Natural killer cell (primary cell): ENCODE data around the gene TOMM22. TPM values are rescaled to one million over a fixed set of nuclear protein-coding genes. Genes with fewer than 3 reads are reported as not detected.
A peak's percentile ranks its signal among the peaks of the same experiment; 100 is the strongest.

ENCODE experiments used
- ATAC-seq, 3 donors: fragments of 150-1000 bp in 2 of 3; fragments of 200-7000 bp in 1 of 3; cut with Tn5 transposase; 1 replicate in 1 of 3; 2 replicates in 2 of 3; pipeline ENCODE4 v1.10.0; 2021; ENCODE audit warnings: mild to moderate bottlenecking in 2 of 3, moderate library complexity in 2 of 3
- DNase-seq, 2 donors: peaks; one replicate each; pipeline versions ENCODE4 v3.0.0 to v3.0.0-alpha.2; 2013 to 2021; ENCODE audit warnings: mixed read lengths in 1 of 2
- H3K27ac ChIP-seq: one replicate; pipeline ENCODE4 v1.5.1; 2013; ENCODE audit warnings: mild to moderate bottlenecking, low read length
- H3K27me3 ChIP-seq: one replicate; pipeline ENCODE4 v1.6.1; 2013; ENCODE audit warnings: low read length; ENCODE audit not compliant: control insufficient read depth, insufficient read depth
- H3K36me3 ChIP-seq: one replicate; pipeline ENCODE4 v1.6.1; 2013; ENCODE audit warnings: low read length; ENCODE audit not compliant: control insufficient read depth, insufficient read depth
- H3K4me1 ChIP-seq: one replicate; pipeline ENCODE4 v1.6.1; 2013; ENCODE audit warnings: low read length; ENCODE audit not compliant: control insufficient read depth, insufficient read depth
- H3K4me3 ChIP-seq: one replicate; pipeline ENCODE4 v1.5.1; 2013; ENCODE audit warnings: low read length
- H3K9me3 ChIP-seq: one replicate; pipeline ENCODE4 v1.6.1; 2013; ENCODE audit warnings: low read length; ENCODE audit not compliant: control insufficient read depth, insufficient read depth
- H3K27ac Mint-ChIP-seq, 2 donors: one replicate each; pipeline ENCODE4 v1.8.0; 2022; ENCODE audit warnings: mild to moderate bottlenecking in 2 of 2, mixed read lengths in 2 of 2, moderate library complexity in 1 of 2
- H3K27me3 Mint-ChIP-seq, 2 donors: one replicate each; pipeline ENCODE4 v1.8.0; 2022; ENCODE audit warnings: low read depth in 2 of 2, mixed read lengths in 2 of 2
- H3K36me3 Mint-ChIP-seq: one replicate; pipeline ENCODE4 v1.8.0; 2022; ENCODE audit warnings: mixed read lengths
- H3K4me1 Mint-ChIP-seq, 2 donors: one replicate each; pipeline ENCODE4 v1.8.0; 2022; ENCODE audit warnings: mixed read lengths in 2 of 2
- H3K4me3 Mint-ChIP-seq: one replicate; pipeline ENCODE4 v1.8.0; 2022; ENCODE audit warnings: mild to moderate bottlenecking, moderate library complexity, mixed read lengths
- H3K9me3 Mint-ChIP-seq, 2 donors: one replicate each; pipeline ENCODE4 v1.8.0; 2022; ENCODE audit warnings: mixed read lengths in 2 of 2
- CTCF ChIP-seq: fragments of 200-600 bp; IDR thresholded peaks from one replicate; pipeline ENCODE4 v1.8.0; 2022; ENCODE audit warnings: antibody characterized with exemption
- WGBS: methylation state at CpG from one replicate; pipeline ENCODE4 v1.1.7; 2013; ENCODE audit warnings: missing lambda C conversion rate; ENCODE audit not compliant: insufficient coverage; 5-methylcytosine and 5-hydroxymethylcytosine counted together
- intact Hi-C: fragments of 100-400 bp; cut with micrococcal nuclease; formaldehyde crosslinking; loops from one replicate; pipeline ENCODE4 v1.14.2; 2022
- total RNA-seq, 4 donors: library from RNA; stranded (reverse); fragments of 120-200 nt in 1 of 4; gene quantifications; one replicate each; pipeline versions ENCODE4 v1.2.3 to v1.2.4, GENCODE V29; 2013 to 2022

TOMM22 gene
- total RNA-seq, 3 donors from 2014 or later (not counting 1 experiment from before 2014, with no cell fraction given): 45.9 to 50.6 (median 47.5) TPM

- Mint-ChIP-seq H3K27me3 (no peaks in the 10 kb centered on the region), H3K36me3 (no peaks in the 10 kb centered on the region), H3K9me3 (no peaks in the 10 kb centered on the region), H3K27ac (no peak overlapping the region), H3K4me3 (no peak overlapping the region), H3K4me1 (peaks cover 54 to 55% of the 10 kb centered on the region in 2 donors)
- no peak for TF ChIP-seq CTCF
- Histone ChIP-seq H3K27me3 (no peaks in the 10 kb centered on the region), H3K4me1 (peaks cover 4% of the 10 kb centered on the region), H3K9me3 (no peaks in the 10 kb centered on the region), H3K27ac (no peak overlapping the region), H3K36me3 (peaks cover 37% of the 10 kb centered on the region), H3K4me3 (no peak overlapping the region)
- DNase-seq: no peak
- WGBS: 96% methylated on average over 15 of the region's 15 CpGs
- intact Hi-C loops: no loop called here
- ATAC-seq: no peak
Measured at GRCh38 chr22:38715852-38716251, 34.1 kb downstream of the TOMM22 start.

- no peaks in the 10 kb centered on the region for H3K9me3 Mint-ChIP-seq
- Histone ChIP-seq H3K9me3 (no peaks in the 10 kb centered on the region), H3K4me1 (peaks cover 4% of the 10 kb centered on the region), H3K36me3 (peaks cover 38% of the 10 kb centered on the region), H3K27me3 (no peaks in the 10 kb centered on the region), H3K27ac (no peak overlapping the region), H3K4me3 (no peak overlapping the region)
- peak overlapping the region; percentile 42 to 48 for H3K27ac Mint-ChIP-seq
- H3K27me3 Mint-ChIP-seq: no peaks in the 10 kb centered on the region
- no peaks in the 10 kb centered on the region for H3K36me3 Mint-ChIP-seq
- no peak overlapping the region for H3K4me3 Mint-ChIP-seq
- peaks cover 50 to 51% of the 10 kb centered on the region in 2 donors for H3K4me1 Mint-ChIP-seq
- ATAC-seq (no peak), DNase-seq (no peak)
- intact Hi-C loops: no loop called here
- WGBS: 97% methylated on average over 10 of the region's 10 CpGs
- TF ChIP-seq CTCF: no peak
Measured at GRCh38 chr22:38716271-38716670, 34.5 kb downstream of the TOMM22 start.

GRCh38 chr22:38716826-38717225, 35.1 kb downstream of the TOMM22 start:
- Mint-ChIP-seq H3K27me3 (no peaks in the 10 kb centered on the region), H3K9me3 (no peaks in the 10 kb centered on the region), H3K27ac (peak overlapping the region; percentile 42 to 48), H3K4me3 (no peak overlapping the region), H3K36me3 (no peaks in the 10 kb centered on the region), H3K4me1 (peaks cover 47 to 54% of the 10 kb centered on the region in 2 donors)
- Histone ChIP-seq H3K27ac (no peak overlapping the region), H3K4me3 (no peak overlapping the region), H3K36me3 (peaks cover 43% of the 10 kb centered on the region), H3K9me3 (no peaks in the 10 kb centered on the region), H3K27me3 (no peaks in the 10 kb centered on the region), H3K4me1 (peaks cover 4% of the 10 kb centered on the region)
- no peak for DNase-seq
- 93% methylated on average over 9 of the region's 9 CpGs for WGBS
- no peak for ATAC-seq
- no peak for TF ChIP-seq CTCF
- intact Hi-C loops: no loop called here

GRCh38 chr22:38717244-38717643, 35.5 kb downstream of the TOMM22 start:
- DNase-seq (no peak), ATAC-seq (no peak)
- no peak for TF ChIP-seq CTCF
- intact Hi-C loops: no loop called here
- Histone ChIP-seq H3K36me3 (peaks cover 44% of the 10 kb centered on the region), H3K27me3 (no peaks in the 10 kb centered on the region), H3K9me3 (no peaks in the 10 kb centered on the region), H3K4me3 (no peak overlapping the region), H3K4me1 (peaks cover 4% of the 10 kb centered on the region), H3K27ac (no peak overlapping the region)
- H3K9me3 Mint-ChIP-seq: no peaks in the 10 kb centered on the region
- no peaks in the 10 kb centered on the region for H3K27me3 Mint-ChIP-seq
- 97% methylated on average over 6 of the region's 6 CpGs for WGBS
- peak overlapping the region; percentile 42 to 48 for H3K27ac Mint-ChIP-seq
- H3K36me3 Mint-ChIP-seq: no peaks in the 10 kb centered on the region
- no peak overlapping the region for H3K4me3 Mint-ChIP-seq
- H3K4me1 Mint-ChIP-seq: peaks cover 43 to 50% of the 10 kb centered on the region in 2 donors
